Measurements from ENCODE around the gene FOXQ1. TPM values are rescaled to one million over a fixed set of nuclear protein-coding genes. Genes with fewer than 3 reads are reported as not detected.

Gene FOXQ1
- polyA plus RNA-seq, 1 of the 3 experiments (the other 2 are of a cell fraction), result not detected

- TF ChIP-seq, protein P1, sequence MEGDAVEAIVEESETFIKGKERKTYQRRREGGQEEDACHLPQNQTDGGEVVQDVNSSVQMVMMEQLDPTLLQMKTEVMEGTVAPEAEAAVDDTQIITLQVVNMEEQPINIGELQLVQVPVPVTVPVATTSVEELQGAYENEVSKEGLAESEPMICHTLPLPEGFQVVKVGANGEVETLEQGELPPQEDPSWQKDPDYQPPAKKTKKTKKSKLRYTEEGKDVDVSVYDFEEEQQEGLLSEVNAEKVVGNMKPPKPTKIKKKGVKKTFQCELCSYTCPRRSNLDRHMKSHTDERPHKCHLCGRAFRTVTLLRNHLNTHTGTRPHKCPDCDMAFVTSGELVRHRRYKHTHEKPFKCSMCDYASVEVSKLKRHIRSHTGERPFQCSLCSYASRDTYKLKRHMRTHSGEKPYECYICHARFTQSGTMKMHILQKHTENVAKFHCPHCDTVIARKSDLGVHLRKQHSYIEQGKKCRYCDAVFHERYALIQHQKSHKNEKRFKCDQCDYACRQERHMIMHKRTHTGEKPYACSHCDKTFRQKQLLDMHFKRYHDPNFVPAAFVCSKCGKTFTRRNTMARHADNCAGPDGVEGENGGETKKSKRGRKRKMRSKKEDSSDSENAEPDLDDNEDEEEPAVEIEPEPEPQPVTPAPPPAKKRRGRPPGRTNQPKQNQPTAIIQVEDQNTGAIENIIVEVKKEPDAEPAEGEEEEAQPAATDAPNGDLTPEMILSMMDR (IDR thresholded peaks at IDR 0.05), result no peak
- TF ChIP-seq TEAD4 (IDR thresholded peaks at IDR 0.05; ENCODE audit: borderline replicate concordance, insufficient read depth), result no peak
- TF ChIP-seq, protein P2, sequence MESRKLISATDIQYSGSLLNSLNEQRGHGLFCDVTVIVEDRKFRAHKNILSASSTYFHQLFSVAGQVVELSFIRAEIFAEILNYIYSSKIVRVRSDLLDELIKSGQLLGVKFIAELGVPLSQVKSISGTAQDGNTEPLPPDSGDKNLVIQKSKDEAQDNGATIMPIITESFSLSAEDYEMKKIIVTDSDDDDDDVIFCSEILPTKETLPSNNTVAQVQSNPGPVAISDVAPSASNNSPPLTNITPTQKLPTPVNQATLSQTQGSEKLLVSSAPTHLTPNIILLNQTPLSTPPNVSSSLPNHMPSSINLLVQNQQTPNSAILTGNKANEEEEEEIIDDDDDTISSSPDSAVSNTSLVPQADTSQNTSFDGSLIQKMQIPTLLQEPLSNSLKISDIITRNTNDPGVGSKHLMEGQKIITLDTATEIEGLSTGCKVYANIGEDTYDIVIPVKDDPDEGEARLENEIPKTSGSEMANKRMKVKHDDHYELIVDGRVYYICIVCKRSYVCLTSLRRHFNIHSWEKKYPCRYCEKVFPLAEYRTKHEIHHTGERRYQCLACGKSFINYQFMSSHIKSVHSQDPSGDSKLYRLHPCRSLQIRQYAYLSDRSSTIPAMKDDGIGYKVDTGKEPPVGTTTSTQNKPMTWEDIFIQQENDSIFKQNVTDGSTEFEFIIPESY (IDR thresholded peaks at IDR 0.05; ENCODE audit: borderline replicate concordance, low read depth), result no peak
- TF ChIP-seq FOXM1 (IDR thresholded peaks at IDR 0.05; ENCODE audit: low read depth), result no peak
- no peak for TF ChIP-seq RFX5 (IDR thresholded peaks at IDR 0.05; ENCODE audit: low read length)
- TF ChIP-seq CHD2 (IDR thresholded peaks at IDR 0.05; ENCODE audit: low read length, partially characterized antibody), result no peak
- TF ChIP-seq, protein P3, sequence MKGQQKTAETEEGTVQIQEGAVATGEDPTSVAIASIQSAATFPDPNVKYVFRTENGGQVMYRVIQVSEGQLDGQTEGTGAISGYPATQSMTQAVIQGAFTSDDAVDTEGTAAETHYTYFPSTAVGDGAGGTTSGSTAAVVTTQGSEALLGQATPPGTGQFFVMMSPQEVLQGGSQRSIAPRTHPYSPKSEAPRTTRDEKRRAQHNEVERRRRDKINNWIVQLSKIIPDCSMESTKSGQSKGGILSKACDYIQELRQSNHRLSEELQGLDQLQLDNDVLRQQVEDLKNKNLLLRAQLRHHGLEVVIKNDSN (IDR thresholded peaks at IDR 0.05; ENCODE audit: borderline replicate concordance, low read depth), result no peak
- TF ChIP-seq FOSL2 (IDR thresholded peaks at IDR 0.05; ENCODE audit: borderline replicate concordance, low read depth), result peak; percentile 63
- no peak for TF ChIP-seq SIN3A (IDR thresholded peaks at IDR 0.05; ENCODE audit: borderline replicate concordance, low read depth, low read length)
- no peak for TF ChIP-seq PBX3 (IDR thresholded peaks at IDR 0.05)
- TF ChIP-seq EP300 (IDR thresholded peaks at IDR 0.05; ENCODE audit: borderline replicate concordance in 1 of 2, low read depth in 1 of 2, low read length in 1 of 2), result peak in 1 of 2 experiments; percentile 27; a peak in 1 of 4 replicates
Observed at GRCh38 chr6:1325461-1326309, 13.8 kb downstream of the FOXQ1 start (continued).

GRCh38 chr6:1326535-1327121 lies 14.7 kb downstream of the FOXQ1 start:
- no peak overlapping the region for H3K9ac ChIP-seq
- no peaks in the 10 kb centered on the region for H3K36me3 ChIP-seq (replicated peaks in 1 of 2; ENCODE audit: control insufficient read depth in 1 of 2, insufficient read depth in 2 of 2, low read length in 1 of 2)
- H3K9me2 ChIP-seq, result no peaks in the 10 kb centered on the region
- H3K79me2 ChIP-seq (ENCODE audit: insufficient read depth), result no peaks in the 10 kb centered on the region
- H3F3A ChIP-seq (replicated peaks; ENCODE audit: insufficient read depth), result no peaks in the 10 kb centered on the region
- H4K20me1 ChIP-seq (ENCODE audit: insufficient read depth), result no peaks in the 10 kb centered on the region
- WGBS (ENCODE audit: low lambda C conversion rate), result 10% methylated on average over 8 of the region's 11 CpGs
- H2AFZ ChIP-seq (ENCODE audit: low read depth), result no peak overlapping the region
- H3K9me3 ChIP-seq, result no peaks in the 10 kb centered on the region
- ChIA-PET CTCF (no interaction called here), POLR2A (no interaction called here)
- H3K4me3 ChIP-seq (ENCODE audit: low read depth in 2 of 2, low read length in 1 of 2), result no peak overlapping the region
- TF ChIP-seq GATA2 (CRISPR knock-in tag; IDR thresholded peaks at IDR 0.05), result no peak
- no peak for TF ChIP-seq CHD2 (IDR thresholded peaks at IDR 0.05; ENCODE audit: low read length, partially characterized antibody)
- TF ChIP-seq, protein P4, sequence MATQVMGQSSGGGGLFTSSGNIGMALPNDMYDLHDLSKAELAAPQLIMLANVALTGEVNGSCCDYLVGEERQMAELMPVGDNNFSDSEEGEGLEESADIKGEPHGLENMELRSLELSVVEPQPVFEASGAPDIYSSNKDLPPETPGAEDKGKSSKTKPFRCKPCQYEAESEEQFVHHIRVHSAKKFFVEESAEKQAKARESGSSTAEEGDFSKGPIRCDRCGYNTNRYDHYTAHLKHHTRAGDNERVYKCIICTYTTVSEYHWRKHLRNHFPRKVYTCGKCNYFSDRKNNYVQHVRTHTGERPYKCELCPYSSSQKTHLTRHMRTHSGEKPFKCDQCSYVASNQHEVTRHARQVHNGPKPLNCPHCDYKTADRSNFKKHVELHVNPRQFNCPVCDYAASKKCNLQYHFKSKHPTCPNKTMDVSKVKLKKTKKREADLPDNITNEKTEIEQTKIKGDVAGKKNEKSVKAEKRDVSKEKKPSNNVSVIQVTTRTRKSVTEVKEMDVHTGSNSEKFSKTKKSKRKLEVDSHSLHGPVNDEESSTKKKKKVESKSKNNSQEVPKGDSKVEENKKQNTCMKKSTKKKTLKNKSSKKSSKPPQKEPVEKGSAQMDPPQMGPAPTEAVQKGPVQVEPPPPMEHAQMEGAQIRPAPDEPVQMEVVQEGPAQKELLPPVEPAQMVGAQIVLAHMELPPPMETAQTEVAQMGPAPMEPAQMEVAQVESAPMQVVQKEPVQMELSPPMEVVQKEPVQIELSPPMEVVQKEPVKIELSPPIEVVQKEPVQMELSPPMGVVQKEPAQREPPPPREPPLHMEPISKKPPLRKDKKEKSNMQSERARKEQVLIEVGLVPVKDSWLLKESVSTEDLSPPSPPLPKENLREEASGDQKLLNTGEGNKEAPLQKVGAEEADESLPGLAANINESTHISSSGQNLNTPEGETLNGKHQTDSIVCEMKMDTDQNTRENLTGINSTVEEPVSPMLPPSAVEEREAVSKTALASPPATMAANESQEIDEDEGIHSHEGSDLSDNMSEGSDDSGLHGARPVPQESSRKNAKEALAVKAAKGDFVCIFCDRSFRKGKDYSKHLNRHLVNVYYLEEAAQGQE (IDR thresholded peaks at IDR 0.05; ENCODE audit: low read depth, low read length), result no peak
- H3K4me1 ChIP-seq (ENCODE audit: control insufficient read depth in 1 of 2, insufficient read depth in 2 of 2, low read depth in 1 of 2, low read length in 1 of 2), result 0 out of 4 replicates have a peak, but pooled peaks cover 0 to 4% of the 10 kb centered on the region in 2 experiments
- H3K4me2 ChIP-seq, result no peak overlapping the region
- peaks cover 5% of the 10 kb centered on the region; the same call in 1 of the 2 replicates for H3K27me3 ChIP-seq (ENCODE audit: insufficient read depth)
- H3K27ac ChIP-seq (ENCODE audit: low read depth in 2 of 2, low read length in 1 of 2), result no peak overlapping the region
- no peak for DNase-seq

Data from SK-N-SH (cell line).